H1 (cell line): Measurements from ENCODE around the gene SUDS3. TPM values are rescaled to one million over a fixed set of nuclear protein-coding genes. Genes with fewer than 3 reads are reported as not detected.

ENCODE experiments used
- CTCF ChIA-PET: fragments of 300-600 bp; sonication (Branson Sonifier 250); formaldehyde crosslinking; loops from one replicate; lab custom pipeline; 2021; ENCODE audit not compliant: partially characterized antibody; lab: Charles Lee
- POLR2A ChIA-PET: fragments of 300-600 bp; sonication (Branson Sonifier 250); formaldehyde crosslinking; loops from one replicate; lab custom pipeline; 2021; ENCODE audit warnings: inconsistent platforms; ENCODE audit not compliant: partially characterized antibody; lab: Charles Lee
- DNase-seq, 2 experiments: peaks; one replicate each; pipeline versions ENCODE4 v3.0.0 to v3.0.0-alpha.2; 2010 to 2022; ENCODE audit warnings: low spot score in 2 of 2, low read depth in 1 of 2, mixed read lengths in 1 of 2
- FAIRE-seq: peaks from 2 replicates; lab custom pipeline; 2011; peaks lifted over from hg19 to GRCh38; lab: Jason Lieb, UNC
- H2AFZ ChIP-seq: 2 replicates; pipeline ENCODE4 v1.8.1; 2012; ENCODE audit warnings: low read length, inconsistent platforms
- H2AK5ac ChIP-seq: 2 replicates; pipeline ENCODE4 v1.6.1; 2013; ENCODE audit warnings: low read depth, low read length
- H2BK120ac ChIP-seq: replicated peaks from 2 replicates; pipeline ENCODE3; 2013; ENCODE audit warnings: low read depth, low read length, inconsistent platforms
- H2BK12ac ChIP-seq: 2 replicates; pipeline ENCODE4 v1.6.1; 2013; ENCODE audit warnings: low read depth, low read length
- H2BK15ac ChIP-seq: 2 replicates; pipeline ENCODE4 v1.6.1; 2013; ENCODE audit warnings: low read length
- H2BK20ac ChIP-seq: 2 replicates; pipeline ENCODE4 v1.6.1; 2013; ENCODE audit warnings: low read length
- H2BK5ac ChIP-seq: 2 replicates; pipeline ENCODE4 v1.6.1; 2013; ENCODE audit warnings: low read depth, low read length
- H3K14ac ChIP-seq: 2 replicates; pipeline ENCODE4 v1.6.1; 2013; ENCODE audit warnings: inconsistent platforms; ENCODE audit not compliant: insufficient read length
- H3K18ac ChIP-seq: 2 replicates; pipeline ENCODE4 v1.6.1; 2013; ENCODE audit warnings: low read length; ENCODE audit errors: extremely low read depth
- H3K23ac ChIP-seq: 2 replicates; pipeline ENCODE4 v1.6.1; 2013; ENCODE audit warnings: inconsistent platforms; ENCODE audit not compliant: insufficient read length
- H3K23me2 ChIP-seq: 2 replicates; pipeline ENCODE4 v1.6.1; 2013; ENCODE audit warnings: low read depth, low read length
- H3K27ac ChIP-seq: 2 replicates; pipeline ENCODE4 v1.6.1; 2011; ENCODE audit warnings: low read depth, low read length, inconsistent platforms
- H3K27me3 ChIP-seq, 4 experiments: replicated peaks in 1 of 4; 1 replicate in 1 of 4; 2 replicates in 3 of 4; pipeline versions ENCODE4 v1.6.1 to v1.8.1; 2011 to 2013; ENCODE audit warnings: low read length in 3 of 4, mild to moderate bottlenecking in 3 of 4, inconsistent platforms in 2 of 4, mixed read lengths in 2 of 4, moderate library complexity in 1 of 4; ENCODE audit not compliant: control insufficient read depth in 3 of 4, insufficient read depth in 3 of 4; ENCODE audit errors: extremely low read depth in 1 of 4
- H3K36me3 ChIP-seq, 4 experiments: 2 replicates each; pipeline versions ENCODE4 v1.6.1 to v1.8.1; 2011 to 2013; ENCODE audit warnings: mild to moderate bottlenecking in 4 of 4, low read length in 3 of 4, moderate library complexity in 2 of 4, control low read depth in 1 of 4, inconsistent platforms in 1 of 4; ENCODE audit not compliant: insufficient read depth in 4 of 4, control insufficient read depth in 2 of 4
- H3K4ac ChIP-seq: replicated peaks from 2 replicates; pipeline ENCODE3; 2013; ENCODE audit warnings: low read length, low read depth, mixed read lengths, inconsistent platforms; ENCODE audit not compliant: insufficient read length
- H3K4me1 ChIP-seq, 4 experiments: replicated peaks in 1 of 4; 1 replicate in 1 of 4; 2 replicates in 3 of 4; pipeline versions ENCODE4 v1.6.1 to v1.8.1; 2011 to 2013; ENCODE audit warnings: low read length in 3 of 4, inconsistent platforms in 2 of 4, mixed read lengths in 1 of 4; ENCODE audit not compliant: insufficient read depth in 4 of 4, control insufficient read depth in 3 of 4
- H3K4me2 ChIP-seq, 2 experiments: 2 replicates each; pipeline versions ENCODE4 v1.6.1 to v1.8.1; 2011 to 2013; ENCODE audit warnings: low read depth in 2 of 2, low read length in 2 of 2, control low read depth in 1 of 2, inconsistent platforms in 1 of 2, mild to moderate bottlenecking in 1 of 2; ENCODE audit not compliant: insufficient read depth in 1 of 2
- H3K4me3 ChIP-seq, 4 experiments: fragments of 200-600, 300-600 bp in 1 of 4; sonication (generic), shearing (Covaris generic), sonication (Bioruptor Twin) in 1 of 4; 2 replicates each; pipeline versions ENCODE4 v1.5.1 to v1.8.1; 2011 to 2016; ENCODE audit warnings: low read length in 4 of 4, low read depth in 3 of 4, control low read depth in 2 of 4, inconsistent platforms in 2 of 4, mild to moderate bottlenecking in 2 of 4, mixed read lengths in 1 of 4, moderate library complexity in 1 of 4; ENCODE audit not compliant: insufficient read depth in 2 of 4; ENCODE audit errors: extremely low read depth in 1 of 4
- H3K56ac ChIP-seq: replicated peaks from 2 replicates; pipeline ENCODE3; 2013; ENCODE audit warnings: low read depth, mild to moderate bottlenecking, mixed read lengths, low read length, inconsistent platforms; ENCODE audit not compliant: insufficient read length
- H3K79me1 ChIP-seq: 2 replicates; pipeline ENCODE4 v1.6.1; 2013; ENCODE audit warnings: low read depth, low read length, control low read depth
- H3K79me2 ChIP-seq, 2 experiments: 2 replicates each; pipeline versions ENCODE4 v1.6.1 to v1.8.1; 2012 to 2013; ENCODE audit warnings: low read length in 2 of 2, mild to moderate bottlenecking in 2 of 2, inconsistent platforms in 1 of 2; ENCODE audit not compliant: insufficient read depth in 2 of 2, control insufficient read depth in 1 of 2
- H3K9ac ChIP-seq, 4 experiments: replicated peaks in 1 of 4; 1 replicate in 1 of 4; 2 replicates in 3 of 4; pipeline versions ENCODE4 v1.6.1 to v1.8.1; 2011 to 2013; ENCODE audit warnings: low read depth in 3 of 4, low read length in 3 of 4, control low read depth in 2 of 4, mild to moderate bottlenecking in 2 of 4, moderate library complexity in 2 of 4, inconsistent platforms in 1 of 4; ENCODE audit errors: extremely low read depth in 1 of 4
- H3K9me3 ChIP-seq, 2 experiments: 2 replicates each; pipeline versions ENCODE4 v1.6.1 to v1.8.1; 2012 to 2013; ENCODE audit warnings: mild to moderate bottlenecking in 2 of 2, moderate library complexity in 2 of 2, control low read depth in 1 of 2, inconsistent platforms in 1 of 2, low read depth in 1 of 2, low read length in 1 of 2, mixed read lengths in 1 of 2; ENCODE audit not compliant: insufficient read depth in 2 of 2
- H4K20me1 ChIP-seq, 2 experiments: replicated peaks in 1 of 2; 2 replicates each; pipeline versions ENCODE3 to v1.8.1; 2011 to 2013; ENCODE audit warnings: inconsistent platforms in 2 of 2, low read length in 2 of 2, mild to moderate bottlenecking in 1 of 2; ENCODE audit not compliant: insufficient read depth in 2 of 2, control insufficient read depth in 1 of 2
- H4K5ac ChIP-seq: 2 replicates; pipeline ENCODE4 v1.6.1; 2013; ENCODE audit warnings: low read length, low read depth, mixed read lengths, inconsistent platforms; ENCODE audit not compliant: insufficient read length
- H4K8ac ChIP-seq: 2 replicates; pipeline ENCODE4 v1.8.0; 2013; ENCODE audit warnings: mild to moderate bottlenecking, moderate library complexity, low read length, inconsistent platforms; ENCODE audit not compliant: insufficient read depth; ENCODE audit errors: extremely low read depth
- H4K91ac ChIP-seq: replicated peaks from 2 replicates; pipeline ENCODE3; 2013; ENCODE audit warnings: low read length, mixed read lengths, inconsistent platforms; ENCODE audit not compliant: insufficient read length
- BRCA1 ChIP-seq: IDR thresholded peaks from 2 replicates; pipeline ENCODE4 v1.6.1; 2012; ENCODE audit warnings: low read depth, low read length, improper control_type of control experiment
- CBX5 ChIP-seq: fragments of 300-800, 300-1000 bp; sonication (generic); IDR thresholded peaks from 2 replicates; pipeline ENCODE4 v1.7.1; 2016; ENCODE audit warnings: antibody characterized with exemption, low read length, low read depth
- CBX8 ChIP-seq: fragments of 300-800, 300-1000 bp; sonication (generic); IDR thresholded peaks from 2 replicates; pipeline ENCODE4 v1.7.1; 2016; ENCODE audit warnings: low read depth, low read length, borderline replicate concordance
- CTBP2 ChIP-seq: IDR thresholded peaks from 2 replicates; pipeline ENCODE4 v1.7.0; 2011; ENCODE audit warnings: borderline replicate concordance, mild to moderate bottlenecking, moderate library complexity, mixed read lengths, low read length; ENCODE audit not compliant: insufficient read depth, insufficient read length
- POU5F1 ChIP-seq: IDR thresholded peaks from 2 replicates; pipeline ENCODE4 v1.6.1; 2011; ENCODE audit warnings: low read depth, mild to moderate bottlenecking, low read length, moderate library complexity
- RBBP5 ChIP-seq: IDR thresholded peaks from 2 replicates; pipeline ENCODE4 v1.7.1; 2012; ENCODE audit warnings: low read depth, mild to moderate bottlenecking, inconsistent platforms, low read length, moderate library complexity, borderline replicate concordance
- SIN3A ChIP-seq, 2 experiments: IDR thresholded peaks in 1 of 2; conservative IDR thresholded peaks in 1 of 2; 2 replicates each; pipeline ENCODE4 v1.6.1; 2011 to 2012; ENCODE audit warnings: low read length in 2 of 2, improper control_type of control experiment in 1 of 2, low read depth in 1 of 2, mild to moderate bottlenecking in 1 of 2
- TBP ChIP-seq: IDR thresholded peaks from 2 replicates; pipeline ENCODE4 v1.6.1; 2011; ENCODE audit warnings: low read depth, low read length, improper control_type of control experiment
- WGBS, 2 experiments: shearing (Covaris generic) in 1 of 2; methylation state at CpG; one replicate each; pipeline versions ENCODE4 v1.1.6 to v1.1.7; 2013 to 2015; ENCODE audit warnings: low lambda C conversion rate in 2 of 2, mixed read lengths in 2 of 2, inconsistent platforms in 1 of 2, low coverage in 1 of 2, missing lambda C conversion rate in 1 of 2; ENCODE audit not compliant: insufficient replicate concordance in 2 of 2, insufficient coverage in 1 of 2, insufficient read length in 1 of 2; ENCODE audit errors: extremely low coverage in 1 of 2, missing lambda C conversion rate in 1 of 2; 5-methylcytosine and 5-hydroxymethylcytosine counted together
- polyA plus RNA-seq, 7 experiments: library from polyadenylated mRNA; depleted of rRNA in 3 of 7; stranded (reverse) in 5 of 7; unstranded in 2 of 7; fragments of >200 nt in 5 of 7; fragments of 200-250 nt in 2 of 7; gene quantifications; 1 replicate in 5 of 7; 2 replicates in 1 of 7; 4 replicates in 1 of 7; pipeline versions ENCODE4 v1.2.1 to v1.2.3, GENCODE V29; 2011 to 2013; ENCODE audit warnings: missing spikeins in 2 of 7, mixed read lengths in 2 of 7
- total RNA-seq: library from RNA; stranded (reverse); fragmentation: NEBNext Ultra II Directional; extraction: Animal tissue kit (Norgen Biotek cat#: 25700); gene quantifications from 2 replicates; pipeline ENCODE4 v1.2.1, GENCODE V29; 2021
- TF ChIP-seq, protein P1 (sequence below), 3 experiments: IDR thresholded peaks; 1 replicate in 2 of 3; 2 replicates in 1 of 3; pipeline versions ENCODE4 v1.5.1 to v1.6.1; 2011; ENCODE audit warnings: low read length in 3 of 3, mild to moderate bottlenecking in 3 of 3, inconsistent platforms in 2 of 3, low read depth in 1 of 3, moderate library complexity in 1 of 3; ENCODE audit not compliant: insufficient read depth in 1 of 3; ENCODE audit errors: control extremely low read depth in 1 of 3

Gene SUDS3
- total and polyA plus RNA-seq, 2 of the 8 experiments (the other 6 are each of a cell fraction or from before 2014, with no cell fraction given), result 30.0 to 58.7 TPM

DNA sequence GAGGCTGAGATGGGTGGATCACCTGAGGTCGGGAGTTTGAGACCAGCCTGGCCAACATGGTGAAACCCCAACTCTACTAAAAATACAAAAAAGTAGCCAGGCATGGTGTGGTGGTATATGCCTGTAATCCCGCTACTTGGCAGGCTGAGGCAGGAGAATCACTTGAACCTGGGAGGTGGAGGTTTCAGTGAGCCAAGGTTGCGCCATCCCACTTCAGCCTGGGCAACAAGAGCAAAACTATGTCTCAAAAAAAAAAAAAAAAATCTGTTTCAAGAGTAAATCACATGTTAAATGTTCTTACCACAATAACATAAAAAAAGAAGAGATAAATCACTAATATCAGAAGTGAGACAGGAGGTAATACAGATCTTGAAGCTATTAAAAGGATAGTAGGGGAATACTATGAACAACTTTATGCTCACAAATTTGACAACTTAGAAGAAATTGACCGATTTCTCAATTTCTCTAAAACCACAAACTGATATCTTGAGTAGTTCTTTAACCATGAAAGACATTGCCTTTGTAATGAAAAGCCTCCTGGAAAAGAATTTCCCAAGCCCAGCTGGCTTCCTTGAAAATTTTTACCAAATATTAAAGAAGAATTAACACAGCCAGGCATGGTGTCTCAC, 41.3 kb upstream of the SUDS3 start:
- no peaks in the 10 kb centered on the region for H3K36me3 ChIP-seq
- no peak overlapping the region for H3K4me3 ChIP-seq
- no peak overlapping the region for H4K8ac ChIP-seq
- no peak overlapping the region for H3K56ac ChIP-seq
- no peak overlapping the region for H4K91ac ChIP-seq
- POLR2A ChIA-PET, result no interaction called here
- H3K14ac ChIP-seq, result no peak overlapping the region
- H2BK20ac ChIP-seq, result no peak overlapping the region
- no peak overlapping the region for H3K4me2 ChIP-seq
- no peak for FAIRE-seq
- no peak overlapping the region for H2BK15ac ChIP-seq
- no peak overlapping the region for H2AFZ ChIP-seq
- H3K9me3 ChIP-seq, result no peaks in the 10 kb centered on the region
- H4K5ac ChIP-seq, result no peak overlapping the region
- no peaks in the 10 kb centered on the region for H3K23me2 ChIP-seq
- no peaks in the 10 kb centered on the region for H3K27me3 ChIP-seq
- no peaks in the 10 kb centered on the region for H4K20me1 ChIP-seq
- H2BK12ac ChIP-seq, result no peak overlapping the region
- H2BK120ac ChIP-seq, result no peak overlapping the region
- H2AK5ac ChIP-seq, result no peak overlapping the region
- no peak overlapping the region for H2BK5ac ChIP-seq
- H3K18ac ChIP-seq, result no peak overlapping the region
- no peak overlapping the region for H3K27ac ChIP-seq
- no peak overlapping the region for H3K4ac ChIP-seq
- no peak overlapping the region for H3K9ac ChIP-seq
- WGBS, 2 experiments, result 98% methylated on average over 4 of the region's 4 CpGs; no CpG with 5 or more reads in 1 of the 2 experiments
- CTCF ChIA-PET, result interaction anchor here (0.6 to 1.1 kb wide), 2 partner anchors 10 to 43 kb away, joined by 3 to 4 read pairs; no protein-coding TSS in a partner anchor
- H3K4me1 ChIP-seq, result no peaks in the 10 kb centered on the region; a peak in 1 of 7 replicates
- no peak for DNase-seq
- H3K23ac ChIP-seq, result no peak overlapping the region
- no peaks in the 10 kb centered on the region for H3K79me2 ChIP-seq
- H3K79me1 ChIP-seq, result no peaks in the 10 kb centered on the region
- TF ChIP-seq CBX5 (no peak), SIN3A (conservative IDR thresholded peaks at IDR 0.05 in 1 of 2, IDR thresholded peaks at IDR 0.05 in 1 of 2; ENCODE audit: low read depth in 1 of 2, low read length in 2 of 2) (no peak), POU5F1 (no peak), TBP (no peak), CTBP2 (no peak), BRCA1 (no peak), RBBP5 (no peak), CBX8 (no peak)
- TF ChIP-seq, protein P1, sequence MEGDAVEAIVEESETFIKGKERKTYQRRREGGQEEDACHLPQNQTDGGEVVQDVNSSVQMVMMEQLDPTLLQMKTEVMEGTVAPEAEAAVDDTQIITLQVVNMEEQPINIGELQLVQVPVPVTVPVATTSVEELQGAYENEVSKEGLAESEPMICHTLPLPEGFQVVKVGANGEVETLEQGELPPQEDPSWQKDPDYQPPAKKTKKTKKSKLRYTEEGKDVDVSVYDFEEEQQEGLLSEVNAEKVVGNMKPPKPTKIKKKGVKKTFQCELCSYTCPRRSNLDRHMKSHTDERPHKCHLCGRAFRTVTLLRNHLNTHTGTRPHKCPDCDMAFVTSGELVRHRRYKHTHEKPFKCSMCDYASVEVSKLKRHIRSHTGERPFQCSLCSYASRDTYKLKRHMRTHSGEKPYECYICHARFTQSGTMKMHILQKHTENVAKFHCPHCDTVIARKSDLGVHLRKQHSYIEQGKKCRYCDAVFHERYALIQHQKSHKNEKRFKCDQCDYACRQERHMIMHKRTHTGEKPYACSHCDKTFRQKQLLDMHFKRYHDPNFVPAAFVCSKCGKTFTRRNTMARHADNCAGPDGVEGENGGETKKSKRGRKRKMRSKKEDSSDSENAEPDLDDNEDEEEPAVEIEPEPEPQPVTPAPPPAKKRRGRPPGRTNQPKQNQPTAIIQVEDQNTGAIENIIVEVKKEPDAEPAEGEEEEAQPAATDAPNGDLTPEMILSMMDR (IDR thresholded peaks at IDR 0.05; ENCODE audit: control extremely low read depth in 1 of 3, insufficient read depth in 1 of 3, low read depth in 1 of 3, low read length in 3 of 3), result no peak
